NOMO-1 (cell line): Measurements from ENCODE around the gene DLAT.
"Not testable (repeated sequence)": the region's sequence is repeated elsewhere in the genome, so short reads cannot be mapped to it uniquely, and the experiment has no call there.

ENCODE experiments used
- DNase-seq, 2 experiments: peaks; one replicate each; lab custom pipeline; 2025; ENCODE audit not compliant: unreplicated experiment in 2 of 2; lab: John Stamatoyannopoulos, UW

The DLAT gene

DNA sequence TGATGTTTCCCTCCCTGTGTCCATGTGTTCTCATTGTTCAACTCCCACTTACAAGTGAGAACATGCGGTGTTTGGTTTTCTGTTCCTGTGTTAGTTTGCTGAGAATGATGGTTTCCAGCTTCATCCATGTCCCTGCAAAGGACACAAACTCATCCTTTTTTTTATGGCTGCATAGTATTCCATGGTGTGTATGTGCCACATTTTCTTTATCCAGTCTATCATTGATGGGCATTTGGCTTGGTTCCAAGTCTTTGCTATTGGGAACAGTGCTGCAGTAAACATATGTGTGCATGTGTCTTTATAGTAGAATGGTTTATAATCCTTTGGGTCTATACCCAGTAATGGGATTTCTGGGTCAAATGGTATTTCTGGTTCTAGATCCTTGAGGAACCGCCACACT, 21.4 kb downstream of the DLAT start:
- not testable (repeated sequence) for DNase-seq

GRCh38 chr11:112048256-112048655, 23.0 kb downstream of the DLAT start:
- DNase-seq = not testable (repeated sequence)

DNA sequence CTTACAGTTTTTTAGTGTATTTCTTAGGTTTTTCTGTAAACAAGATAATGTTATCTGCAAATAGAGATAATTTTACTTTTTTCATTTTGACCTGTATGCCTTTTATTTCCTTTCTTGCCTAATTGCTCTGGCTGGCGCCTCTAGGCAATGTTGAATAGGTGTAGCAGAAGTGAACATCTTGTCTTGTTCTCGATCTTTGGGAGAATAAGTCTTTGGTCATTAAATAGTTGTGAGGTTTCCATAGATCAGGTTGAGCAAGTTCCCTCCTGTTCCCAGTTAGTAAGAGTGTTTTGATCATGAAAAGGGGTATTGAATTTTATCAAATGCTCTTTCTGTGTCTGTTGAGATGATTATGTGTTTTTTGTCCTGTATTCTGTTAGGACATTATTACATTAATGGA, 24.6 kb downstream of the DLAT start:
- no peak for DNase-seq

GRCh38 chr11:112050721-112051120, 25.5 kb downstream of the DLAT start:
- DNase-seq = peak in 1 of 2 experiments; percentile 29

DNA sequence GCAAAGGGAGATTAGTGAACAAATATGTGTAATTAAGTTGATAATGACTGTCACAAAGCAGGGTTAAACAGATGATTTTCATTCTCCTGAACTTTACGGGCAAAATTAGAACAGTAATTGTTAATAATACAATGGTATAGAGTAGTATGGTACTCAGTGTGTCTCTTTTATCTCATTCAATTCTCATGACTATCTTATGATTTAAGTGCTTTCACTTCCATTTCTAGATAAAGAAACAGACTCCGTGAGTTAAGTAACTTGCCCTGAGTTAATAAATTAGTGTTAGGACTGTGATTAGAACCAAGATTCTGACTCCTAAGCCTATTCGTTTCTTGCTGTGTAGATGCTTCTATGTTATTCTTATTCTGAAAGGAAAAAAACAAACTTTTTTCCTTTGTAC, 26.6 kb downstream of the DLAT start:
- DNase-seq = no peak

DNA sequence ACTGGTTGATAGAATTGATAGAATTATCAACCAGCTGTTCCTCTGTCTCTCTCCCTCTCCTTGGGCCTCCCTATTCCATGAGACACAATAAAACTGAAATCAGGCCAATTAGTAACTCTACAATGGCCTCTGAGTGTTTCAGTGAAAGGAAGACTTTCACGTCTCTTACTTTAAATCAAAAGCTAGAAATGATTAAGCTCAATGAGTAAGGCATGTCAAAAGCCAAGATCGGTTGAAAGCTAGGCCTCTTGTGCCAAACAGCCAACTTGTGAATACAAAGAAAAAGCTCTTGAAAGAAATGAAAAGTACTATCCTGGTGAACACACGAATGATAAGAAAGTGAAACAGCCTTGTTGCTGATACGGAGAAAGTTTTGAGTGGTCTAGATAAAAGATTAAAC, 32.0 kb downstream of the DLAT start:
- no peak for DNase-seq

DNA sequence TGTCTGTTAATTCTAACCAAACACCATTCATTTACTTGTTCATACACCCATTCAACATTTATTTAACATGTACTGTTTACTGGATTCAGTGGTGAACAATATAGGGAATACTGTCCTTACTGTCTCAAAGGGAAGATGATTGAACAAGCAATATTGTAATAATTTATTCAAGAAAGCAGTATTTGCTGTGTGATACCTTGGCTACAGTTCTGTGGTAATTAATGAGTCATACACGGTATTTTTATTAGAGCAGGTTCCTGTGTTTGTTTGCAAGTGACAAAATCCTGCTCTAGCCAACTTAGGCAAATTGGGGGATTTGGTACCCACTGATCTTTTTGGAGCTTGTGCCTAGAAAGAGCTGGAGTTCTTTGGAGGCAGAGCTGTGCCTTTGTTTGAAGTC, 32.9 kb downstream of the DLAT start:
- no peak for DNase-seq

DNA sequence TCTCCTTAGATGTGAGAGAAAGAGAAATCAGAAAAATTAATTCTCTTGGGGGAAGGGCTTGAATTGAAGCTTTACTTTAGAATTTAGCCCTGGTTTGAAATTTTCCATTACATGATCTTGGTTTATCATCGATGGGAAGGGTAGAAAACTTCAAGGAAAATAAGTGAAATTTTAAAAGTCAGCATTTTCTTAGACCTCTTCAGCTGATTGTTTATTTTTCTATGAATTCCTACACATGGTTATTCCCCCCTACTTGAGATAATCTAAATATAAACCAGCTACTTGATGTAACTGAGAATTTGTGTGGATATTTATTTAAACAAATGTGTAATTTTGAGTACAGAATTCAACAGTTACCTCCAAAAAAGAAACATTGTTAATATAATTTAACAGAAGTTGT, 37.7 kb downstream of the DLAT start:
- DNase-seq = no peak

- DNase-seq = peak; percentile 69 to 85
Measured at GRCh38 chr11:112073941-112074811, 49.0 kb downstream of the DLAT start, which contains the start of the genes NKAPD1 and PIH1D2. TSS of gene NKAPD1 (plus strand) at chr11:112074299. CDS start at chr11:112075575, 1,276 bp downstream. TSS of gene PIH1D2 (minus strand) at chr11:112074017. CDS start at chr11:112073174, 843 bp downstream.

DNA sequence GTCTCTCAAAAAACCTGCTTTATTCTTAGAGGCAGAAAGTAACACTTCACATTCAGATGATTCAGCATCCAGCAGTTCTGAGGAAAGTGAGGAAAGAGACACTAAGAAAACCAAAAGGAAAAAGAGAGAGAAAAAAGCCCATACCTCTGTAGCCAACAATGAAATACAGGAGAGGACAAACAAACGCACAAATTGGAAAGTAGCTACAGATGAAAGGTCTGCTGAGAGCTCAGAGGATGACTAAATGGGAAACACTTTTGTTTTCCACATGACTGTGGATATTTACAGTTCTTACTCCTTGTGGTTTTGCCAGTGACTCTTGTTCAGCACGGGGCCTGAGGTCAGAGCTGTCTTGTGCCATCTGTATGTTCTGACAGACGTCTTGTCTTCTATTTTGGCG, 57.5 kb downstream of the DLAT start:
- no peak for DNase-seq

DNA sequence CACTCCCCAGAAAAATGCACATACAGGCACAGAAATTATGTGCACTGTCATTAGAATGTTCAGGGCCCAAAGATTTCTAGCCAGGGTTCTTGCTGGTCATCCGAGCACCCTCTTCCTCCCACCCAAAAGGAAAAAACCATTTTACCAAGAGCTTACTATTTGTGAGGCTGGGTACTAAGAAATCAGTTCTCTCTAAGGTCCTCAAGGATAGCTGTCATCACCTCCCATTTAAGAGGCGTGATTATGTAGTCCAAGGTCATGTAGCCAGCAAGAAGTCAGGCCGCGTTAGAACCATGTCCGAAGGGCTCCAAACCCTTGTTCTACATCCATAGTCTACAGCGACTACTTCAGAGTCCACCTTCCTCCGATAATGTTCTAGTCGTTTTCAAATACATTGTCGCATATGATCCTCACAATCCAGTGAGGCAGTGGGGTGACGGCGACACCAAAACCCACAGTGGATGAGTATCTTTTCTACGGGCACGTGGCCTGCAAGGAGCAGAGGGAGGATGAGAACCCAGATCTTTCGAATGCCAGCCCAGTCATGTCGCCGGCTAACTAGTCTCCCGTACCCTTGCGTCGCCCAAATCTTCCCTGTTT, 60.7 kb downstream of the DLAT start:
- peak; percentile 13 to 25 for DNase-seq

DNA sequence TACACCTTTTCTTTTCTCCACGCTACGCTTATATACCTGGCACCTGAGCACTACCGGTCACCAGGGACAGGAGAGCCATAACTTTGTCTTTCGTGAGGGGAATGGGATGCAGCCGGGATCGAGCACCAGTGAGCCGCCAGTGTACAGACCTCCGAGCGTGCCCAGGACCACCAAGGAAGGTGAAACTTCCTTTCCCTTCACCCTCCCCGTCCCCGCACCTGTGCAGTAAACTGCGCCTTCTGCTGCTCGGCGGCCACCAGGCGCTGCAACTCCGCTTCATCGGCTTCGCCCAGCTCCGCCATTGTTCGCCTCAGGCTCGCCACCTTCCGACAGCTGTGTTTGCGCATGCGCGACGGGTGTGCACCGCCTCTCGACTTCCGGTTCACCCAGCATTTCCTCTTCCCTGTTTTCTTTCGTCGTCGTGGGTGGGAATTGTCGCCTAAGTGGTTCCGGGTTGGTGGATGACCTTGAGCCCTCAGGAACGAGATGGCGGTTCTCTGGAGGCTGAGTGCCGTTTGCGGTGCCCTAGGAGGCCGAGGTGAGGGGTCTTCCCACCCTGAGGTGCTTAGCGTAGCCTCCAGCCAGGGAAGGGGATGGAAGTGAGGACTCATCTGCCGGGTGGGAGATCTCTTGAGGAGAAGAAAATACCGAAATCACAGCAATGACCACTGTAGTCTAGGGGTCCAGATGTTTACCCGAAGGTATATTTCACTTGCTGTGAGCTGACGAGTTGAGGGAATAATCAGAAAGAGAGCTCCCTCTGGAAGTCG, 61.4 kb downstream of the DLAT start, which contains the start of the genes SDHD and TIMM8B:
TSS of gene SDHD (plus strand) at position 452 of the 770 bp plus-strand sequence. CDS start at position 487, 35 bp downstream.
TSS of gene TIMM8B (minus strand) at position 335 of the 770 bp plus-strand sequence. CDS start at position 302, 33 bp downstream.
- DNase-seq = peak; percentile 98

- no peak for DNase-seq
Measured at GRCh38 chr11:112087212-112087611, 62.0 kb downstream of the DLAT start.

DNA sequence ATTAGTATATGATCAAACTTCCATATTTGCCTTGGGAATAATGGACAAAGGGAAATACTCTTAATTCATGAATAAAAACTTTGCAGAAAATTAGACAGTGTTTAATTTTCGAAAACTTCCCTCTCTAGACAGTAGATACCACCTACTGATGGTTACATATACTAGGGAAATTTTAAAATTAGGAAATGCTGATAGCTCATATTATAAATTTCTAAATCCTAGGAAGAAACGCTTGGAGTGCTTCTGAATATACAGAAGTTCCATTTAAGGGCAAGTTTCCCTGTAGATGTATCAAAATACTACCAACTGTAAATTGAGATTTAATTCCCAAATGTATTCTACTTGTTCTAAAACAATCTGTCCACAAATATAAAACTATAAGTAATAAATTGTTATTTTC, 70.1 kb downstream of the DLAT start:
- not testable (repeated sequence) for DNase-seq

DNA sequence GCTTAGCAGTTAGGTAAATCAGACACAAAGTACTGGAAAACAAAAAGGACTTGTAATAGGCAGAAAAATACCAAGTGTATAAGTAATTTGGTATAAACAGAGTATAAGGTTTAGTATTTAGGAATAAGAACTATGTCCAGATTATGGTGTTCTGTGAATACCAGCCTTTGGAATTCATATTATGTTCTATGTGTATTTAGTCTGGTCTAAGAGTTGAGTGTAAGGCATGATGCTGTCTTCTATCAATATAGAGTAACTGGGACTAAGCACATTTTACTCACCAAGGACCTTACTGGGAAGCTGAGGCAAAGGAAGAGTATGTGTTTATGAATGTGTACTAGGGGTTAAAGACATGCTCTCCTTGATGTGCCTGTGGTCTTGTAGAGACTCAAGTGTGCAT, 71.0 kb downstream of the DLAT start:
- DNase-seq = no peak

DNA sequence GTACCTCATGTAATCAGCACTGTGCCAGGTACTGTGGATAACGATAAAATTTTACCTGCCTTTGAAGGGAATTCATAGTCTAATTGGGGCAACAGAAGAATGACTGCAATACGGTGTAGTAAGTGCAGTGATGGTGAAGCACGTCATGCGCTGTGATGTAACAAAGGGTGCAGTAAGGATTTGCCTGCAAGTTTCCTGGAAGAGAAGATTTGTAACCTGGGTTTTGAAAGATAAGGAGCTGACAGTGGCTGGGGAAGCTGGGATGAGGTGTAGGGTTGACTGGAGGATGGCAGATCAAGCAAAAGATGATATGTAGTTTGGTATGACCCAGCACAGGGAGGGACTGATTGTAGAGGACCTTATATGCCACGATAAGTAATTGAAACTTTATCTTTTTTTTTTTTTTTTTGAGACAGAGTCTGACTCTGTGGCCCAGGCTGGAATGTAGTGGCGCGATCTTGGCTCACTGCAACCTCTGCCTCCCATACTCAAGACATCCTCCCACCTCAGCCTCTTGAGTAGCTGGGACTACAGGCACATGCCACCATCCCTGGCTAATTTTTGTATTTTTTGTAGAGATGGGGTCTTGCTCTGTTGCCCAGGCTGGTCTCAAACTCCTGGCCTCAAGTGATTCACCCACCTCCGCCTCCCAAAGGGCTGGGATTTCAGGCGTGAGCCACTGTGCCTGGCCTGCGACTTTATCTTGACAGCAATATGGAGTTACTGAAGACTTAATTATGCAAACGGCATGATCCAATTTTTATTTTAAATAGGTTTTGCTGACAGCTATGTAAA, 72.7 kb downstream of the DLAT start:
- DNase-seq = no peak

- DNase-seq = no peak
Measured at GRCh38 chr11:112100462-112100861, 75.3 kb downstream of the DLAT start.

DNA sequence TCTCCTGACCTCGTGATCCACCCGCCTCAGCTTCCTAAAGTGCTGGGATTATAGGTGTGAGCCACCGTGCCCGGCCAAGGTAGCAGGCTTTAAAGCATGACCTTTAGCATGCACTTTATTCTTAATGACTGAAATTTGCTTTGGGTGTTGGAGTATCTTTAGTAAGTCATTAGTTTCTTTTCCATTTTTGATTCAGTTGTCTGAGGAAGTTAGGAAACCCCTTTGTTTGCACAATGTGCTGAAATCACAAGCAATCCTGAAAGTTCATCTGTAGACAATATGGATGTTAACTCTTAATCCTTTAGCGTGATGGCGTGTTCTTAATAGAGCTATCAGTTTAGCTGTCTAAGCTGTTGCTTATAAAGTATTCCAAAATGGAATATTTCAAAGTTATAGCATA, 78.2 kb downstream of the DLAT start:
- DNase-seq = peak in 1 of 2 experiments; percentile 72

DNA sequence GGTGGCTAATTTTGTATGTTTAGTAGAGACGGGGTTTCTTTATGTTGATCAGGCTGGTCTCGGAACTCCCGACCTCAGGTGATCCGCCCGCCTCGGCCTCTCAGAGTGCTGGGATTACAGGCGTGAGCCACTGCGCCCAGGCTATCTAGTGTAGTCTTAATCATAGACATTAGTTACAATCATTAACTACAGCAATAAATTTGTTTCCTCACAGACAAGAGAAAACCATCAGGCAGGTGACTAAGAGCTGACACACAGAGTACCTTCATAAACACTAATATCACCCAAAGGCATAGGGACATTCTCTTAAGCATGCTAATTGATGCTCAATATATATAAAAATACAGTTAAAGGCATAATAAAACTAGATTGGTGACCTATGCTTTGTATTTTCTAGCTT, 80.9 kb downstream of the DLAT start:
- no peak for DNase-seq
